GM19099 (cell line): Measurements from ENCODE around the gene GDPD5.

Experiments
- POLR2A ChIP-seq: IDR thresholded peaks from 3 replicates; pipeline ENCODE4 v1.6.1; 2011; ENCODE audit warnings: low read depth; ENCODE audit not compliant: insufficient read length; ENCODE audit errors: extremely low read depth

The GDPD5 gene

DNA sequence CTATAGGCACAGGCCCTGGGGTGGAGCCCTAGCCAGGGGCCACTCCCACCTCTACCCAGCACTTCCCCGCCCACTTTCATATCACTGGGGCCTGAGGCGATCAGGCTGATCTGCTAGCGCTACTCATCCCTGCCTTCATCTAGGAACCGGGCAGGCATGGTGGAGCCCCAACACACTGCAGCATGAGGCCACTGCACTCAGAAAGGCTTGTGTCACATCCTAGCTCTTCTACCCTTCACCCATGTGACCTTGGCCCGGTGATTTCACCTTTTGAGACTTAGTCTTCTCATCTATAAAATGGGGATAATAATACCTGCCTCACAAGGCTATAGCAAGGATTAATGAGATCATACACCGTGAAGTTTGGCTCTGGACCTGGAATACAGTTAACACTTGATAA lies 18.1 kb upstream of the GDPD5 start:
- no peak for TF ChIP-seq POLR2A

DNA sequence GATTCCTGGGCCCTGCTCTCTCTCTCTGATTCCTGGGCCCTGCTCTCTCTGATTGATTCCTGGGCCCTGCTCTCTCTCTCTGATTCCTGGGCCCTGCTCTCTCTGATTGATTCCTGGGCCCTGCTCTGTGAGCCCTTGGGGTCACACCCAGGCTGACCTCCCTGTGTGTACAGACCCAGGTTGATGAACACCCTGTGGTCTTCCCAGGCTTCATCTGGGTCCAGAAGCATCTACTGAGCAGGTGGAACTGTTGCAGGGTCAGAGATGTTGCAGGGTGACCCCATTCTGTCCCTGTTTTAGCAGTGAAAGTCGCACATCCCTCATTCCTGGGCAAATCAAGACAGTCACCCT lies 16.3 kb upstream of the GDPD5 start:
- TF ChIP-seq POLR2A = no peak

DNA sequence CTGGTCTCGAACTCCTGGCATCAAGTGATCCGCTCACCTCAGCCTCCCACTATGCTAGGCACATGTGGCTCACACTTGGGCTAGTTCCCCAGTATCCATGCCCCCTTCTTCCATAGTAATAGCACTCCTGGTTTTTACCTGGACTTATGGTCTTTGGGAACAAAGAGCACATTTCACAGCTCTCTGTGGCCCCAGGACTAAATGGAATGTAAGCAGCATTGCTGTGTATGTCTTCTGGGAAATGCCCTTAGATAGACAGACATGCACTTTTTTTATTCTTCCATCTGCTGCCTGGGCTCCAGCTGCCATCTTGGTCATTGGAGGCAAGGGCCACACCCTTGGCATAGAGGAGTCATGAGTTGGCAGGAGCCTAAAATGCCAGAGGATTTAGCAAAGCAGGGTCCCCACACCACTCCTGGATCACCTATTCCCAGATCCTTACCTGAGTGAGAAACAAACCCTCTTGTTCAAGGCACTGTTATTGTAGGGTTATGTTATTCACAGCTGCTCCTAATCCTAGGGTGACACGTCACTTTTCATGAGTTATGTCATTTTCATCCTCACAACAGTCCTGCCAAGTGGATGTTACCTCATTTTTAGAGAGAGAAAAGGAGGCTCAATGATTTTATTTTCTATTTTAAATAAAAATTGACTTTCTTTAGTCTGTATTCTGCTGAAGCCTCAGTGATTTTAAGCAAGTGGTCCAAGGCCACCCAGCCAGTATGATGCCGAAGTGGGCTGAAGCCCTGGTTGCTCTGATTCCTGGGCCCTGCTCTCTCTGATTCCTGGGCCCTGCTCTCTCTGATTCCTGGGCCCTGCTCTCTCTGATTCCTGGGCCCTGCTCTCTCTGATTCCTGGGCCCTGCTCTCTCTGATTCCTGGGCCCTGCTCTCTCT lies 15.7 kb upstream of the GDPD5 start:
- TF ChIP-seq POLR2A = no peak

DNA sequence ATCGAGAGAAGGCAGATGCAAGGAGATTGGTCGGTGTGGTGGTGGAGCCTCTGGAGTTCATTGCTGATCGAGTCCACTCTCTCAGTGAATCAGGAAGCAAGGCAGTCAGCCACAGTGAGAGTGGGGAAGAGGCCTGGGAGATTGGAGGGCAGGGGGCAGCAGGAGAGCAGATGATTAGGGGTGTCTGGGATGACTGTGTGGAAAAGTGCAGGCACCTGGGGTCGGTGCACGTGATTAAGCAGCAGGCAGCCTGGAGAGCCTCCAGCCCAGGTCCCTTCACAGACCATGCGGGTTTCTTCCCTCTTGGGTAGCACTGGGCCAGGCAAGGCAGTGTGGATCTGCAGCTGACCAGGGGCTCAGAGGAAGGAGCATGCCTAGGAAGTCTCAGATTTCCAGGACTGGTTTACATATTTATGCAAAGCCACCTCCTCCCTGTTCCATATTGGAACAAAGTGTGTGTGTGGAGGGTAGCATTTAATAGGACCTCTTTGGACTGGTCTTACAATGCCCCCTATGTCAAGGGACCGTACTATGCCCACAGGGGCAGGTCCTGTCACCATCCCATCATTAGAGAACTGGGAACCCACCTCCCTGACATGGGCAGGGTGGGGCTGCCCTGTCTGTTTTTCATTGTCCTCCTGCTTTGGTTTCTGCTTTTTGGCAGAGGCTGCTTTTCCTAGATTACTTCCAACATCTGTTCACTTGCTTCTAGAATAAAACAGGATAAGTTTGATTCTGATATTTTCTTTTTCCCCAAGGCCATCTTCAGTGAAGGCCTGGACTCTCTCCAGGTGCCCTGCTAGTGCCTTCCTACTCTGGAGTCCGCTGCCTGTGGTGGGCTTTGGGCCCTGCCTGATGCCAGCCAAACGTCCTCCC lies 14.0 kb upstream of the GDPD5 start:
- no peak for TF ChIP-seq POLR2A

DNA sequence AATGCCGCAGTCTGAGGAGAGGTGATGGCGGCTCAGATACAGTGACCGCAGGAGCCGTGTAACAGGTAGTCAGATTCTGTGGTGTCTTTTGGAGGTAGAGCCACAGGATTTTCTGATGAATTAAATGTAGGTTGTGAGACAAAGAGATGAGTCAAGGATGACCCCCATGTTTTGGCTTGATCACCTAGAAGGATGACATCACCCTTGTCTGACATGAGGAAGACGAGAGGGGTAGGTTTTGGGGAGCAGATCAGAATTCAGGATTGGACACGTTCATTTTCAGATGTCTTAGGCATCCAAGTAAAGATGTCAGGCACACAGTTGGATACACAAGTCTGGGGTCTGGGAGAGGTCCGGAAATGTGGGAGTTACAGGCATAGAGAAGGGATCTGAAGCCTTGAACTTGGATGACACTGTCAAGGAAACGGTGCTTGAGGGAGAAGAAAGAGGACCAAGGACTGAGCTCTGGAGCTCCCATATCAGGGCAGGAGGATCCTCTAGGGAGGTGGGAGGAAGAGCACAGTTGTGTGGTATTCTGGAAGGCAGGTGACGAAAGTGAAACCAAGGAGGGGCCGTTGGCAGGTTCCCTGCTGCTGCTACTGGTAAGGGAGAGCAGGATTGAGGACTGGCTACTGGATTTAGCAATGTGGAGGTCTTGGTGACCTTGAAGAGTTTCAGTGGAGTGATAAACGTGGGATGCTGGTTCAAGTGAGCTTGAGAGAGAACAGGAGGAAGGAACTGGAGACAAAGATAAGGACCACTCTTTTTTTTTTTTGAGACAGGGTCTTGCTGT lies 12.6 kb upstream of the GDPD5 start:
- no peak for TF ChIP-seq POLR2A

DNA sequence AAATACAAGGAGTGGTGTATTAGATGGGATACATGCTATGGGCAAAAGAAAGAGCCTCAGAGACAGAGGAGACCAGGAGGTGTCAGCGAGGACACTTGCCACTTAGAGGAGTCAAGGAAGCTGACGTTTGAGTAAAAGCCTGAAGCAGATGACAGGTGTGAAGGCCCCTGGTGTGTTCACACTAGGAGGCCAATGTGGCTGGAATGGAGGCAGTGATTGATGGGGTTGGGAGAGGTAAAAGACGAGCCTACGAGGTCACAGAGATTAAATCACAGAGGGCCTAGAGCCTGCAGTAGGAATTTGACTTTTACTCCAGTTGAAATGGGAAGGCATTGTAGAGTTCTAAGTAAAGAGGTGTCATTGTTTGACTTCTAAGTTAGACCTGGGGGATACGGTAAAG lies 12.0 kb upstream of the GDPD5 start:
- TF ChIP-seq POLR2A = no peak

DNA sequence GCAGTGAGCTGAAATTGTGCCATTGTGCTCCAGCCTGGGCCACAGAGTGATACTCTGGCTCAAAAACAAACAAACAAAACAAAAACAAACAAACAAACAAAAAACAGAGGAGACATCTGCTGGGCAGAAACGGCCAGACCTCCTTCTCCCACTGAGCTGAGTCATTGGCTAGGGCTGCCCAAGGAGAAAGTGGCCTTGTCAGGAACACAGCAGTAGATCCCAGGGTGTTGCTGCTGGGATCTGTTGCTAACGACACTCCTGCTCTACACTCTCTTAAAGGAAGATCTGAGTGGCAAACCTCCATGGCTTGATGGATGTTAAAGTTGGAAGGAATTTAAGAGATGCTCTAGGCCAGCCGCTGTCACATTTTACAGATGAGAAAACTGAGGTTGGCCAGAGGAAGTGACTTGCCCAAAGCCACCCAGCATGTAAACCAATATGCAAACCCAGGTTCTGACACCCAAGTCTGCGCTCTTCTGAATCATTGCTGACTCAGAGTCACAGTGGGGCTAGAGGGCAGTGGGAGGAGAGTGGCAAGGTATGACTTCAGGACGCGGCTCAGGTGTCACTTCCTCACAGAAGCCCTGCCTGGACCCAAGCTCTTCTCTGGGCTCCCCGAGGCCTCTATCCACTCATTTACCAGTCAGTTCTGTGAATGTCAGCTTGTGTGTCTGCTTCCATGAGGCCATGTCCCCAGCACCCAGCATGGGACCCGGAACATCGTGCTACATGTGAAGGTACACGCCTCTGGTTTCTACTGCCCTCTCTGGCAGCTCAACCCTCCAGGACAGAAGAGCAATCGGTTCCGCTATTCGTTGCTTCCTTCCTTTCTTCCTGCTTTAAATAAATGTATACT lies 11.3 kb upstream of the GDPD5 start:
- TF ChIP-seq POLR2A = peak; percentile 43

DNA sequence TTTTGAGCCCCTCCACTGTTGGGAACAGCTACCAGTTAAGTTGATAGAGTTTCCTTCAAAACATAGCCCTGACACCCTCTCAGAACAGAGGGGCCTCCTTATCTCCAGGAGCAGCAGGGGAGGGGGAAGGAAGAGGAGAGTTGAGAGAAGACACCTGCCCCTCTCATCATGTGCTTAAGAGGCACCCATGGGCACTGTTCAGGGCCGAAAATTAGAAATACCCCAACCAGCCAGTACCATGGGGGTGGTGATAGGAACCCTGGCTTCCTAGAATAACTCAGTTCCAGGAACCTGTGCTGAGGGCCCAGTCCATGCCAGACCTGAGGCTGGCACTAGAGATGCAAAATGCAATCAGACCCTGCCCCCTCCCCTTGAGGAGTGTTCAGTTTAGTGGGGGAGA lies 9.3 kb upstream of the GDPD5 start:
- TF ChIP-seq POLR2A = no peak

DNA sequence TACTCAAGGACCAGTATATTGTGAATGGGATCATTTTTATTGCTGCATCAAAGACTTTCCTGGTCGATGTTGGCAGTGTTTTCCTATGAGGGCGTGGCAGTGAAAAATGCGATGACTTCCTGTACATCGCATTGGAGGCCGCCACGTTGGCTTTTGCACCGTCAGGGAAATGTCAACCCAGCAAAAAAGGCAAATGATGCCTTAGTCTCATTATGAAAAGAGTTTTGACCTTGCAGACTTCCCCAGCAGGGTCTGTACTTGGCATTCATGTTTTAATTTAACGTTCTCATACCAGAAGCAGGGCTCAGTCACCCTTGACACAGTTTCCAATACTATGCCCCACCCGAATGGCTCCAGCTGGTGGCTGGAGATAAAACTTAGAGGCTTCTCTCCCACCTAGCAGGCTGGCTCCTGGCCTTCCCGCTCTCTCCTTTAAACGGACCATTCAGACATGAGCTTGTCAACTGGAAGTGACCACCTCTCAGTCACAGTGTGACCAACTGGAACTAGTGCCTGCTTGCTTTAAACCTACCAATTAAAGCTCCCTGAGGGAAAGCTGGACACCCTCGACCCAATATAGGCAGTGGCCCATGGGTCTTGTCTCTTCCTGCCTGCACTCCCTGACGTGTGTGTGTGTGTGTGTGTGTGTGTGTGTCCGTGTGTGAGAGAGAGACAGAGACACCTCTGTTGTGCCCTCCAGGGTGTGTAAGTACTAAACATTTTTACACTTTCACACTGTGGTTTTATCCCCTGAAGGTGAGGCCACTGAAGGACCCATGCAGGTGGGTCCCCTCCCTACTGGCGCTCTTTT lies 8.7 kb upstream of the GDPD5 start:
- no peak for TF ChIP-seq POLR2A

DNA sequence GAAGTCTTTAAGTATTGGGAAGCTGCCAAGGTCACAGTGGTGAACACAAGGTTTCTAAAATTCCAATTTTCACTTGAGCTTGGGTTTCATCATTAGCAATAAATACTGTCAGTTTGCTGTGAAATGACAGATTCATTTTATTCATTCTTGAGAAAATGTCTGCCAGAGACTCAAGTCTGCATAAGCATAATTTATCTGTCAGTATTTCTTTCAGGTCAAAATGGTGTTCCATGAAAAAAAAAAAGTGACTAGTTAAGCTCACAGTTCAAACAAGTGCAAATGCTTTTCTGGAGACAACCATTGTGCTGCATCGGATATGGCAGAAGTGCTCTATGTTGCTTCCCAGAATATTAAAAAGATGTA lies 8.1 kb upstream of the GDPD5 start:
- TF ChIP-seq POLR2A = no peak

DNA sequence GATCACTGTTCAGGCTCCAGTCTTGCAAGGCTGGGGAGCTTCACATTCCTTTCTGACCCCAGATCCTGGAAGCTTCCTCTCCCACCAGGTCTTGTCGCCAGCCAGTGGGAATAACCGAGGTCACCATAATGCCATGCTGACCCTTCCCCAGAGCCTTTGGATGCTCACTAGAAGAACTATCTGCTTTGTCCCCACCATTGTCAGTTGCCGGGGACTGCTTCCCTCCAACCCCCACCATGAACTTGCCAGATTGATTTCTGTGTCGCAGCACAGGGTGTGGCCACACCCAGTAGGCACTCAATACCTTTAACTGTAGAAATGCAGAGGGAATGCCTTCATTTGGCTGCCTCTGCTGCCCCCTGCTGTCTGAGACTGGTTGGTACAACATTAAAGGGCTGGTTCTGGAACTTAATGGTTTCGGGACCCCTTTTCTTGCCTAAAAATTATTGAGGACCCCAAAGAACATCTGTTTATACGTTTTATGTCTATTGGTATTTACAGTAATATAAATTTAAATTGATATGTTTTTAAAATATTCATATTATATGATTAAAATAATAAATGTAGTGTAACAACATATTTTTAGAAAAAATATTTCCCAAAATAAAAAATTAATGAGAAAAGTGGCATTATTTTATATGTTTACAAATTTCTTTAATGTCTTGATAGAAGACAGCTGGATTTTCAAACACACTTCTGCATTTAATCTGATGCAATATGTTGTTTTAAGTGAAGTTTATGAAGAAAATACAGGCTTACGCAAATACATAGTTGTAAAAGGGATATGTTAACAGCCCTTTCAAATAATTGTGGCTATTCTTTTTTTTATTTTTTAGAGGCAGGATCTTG lies 6.7 kb upstream of the GDPD5 start:
- TF ChIP-seq POLR2A = no peak

DNA sequence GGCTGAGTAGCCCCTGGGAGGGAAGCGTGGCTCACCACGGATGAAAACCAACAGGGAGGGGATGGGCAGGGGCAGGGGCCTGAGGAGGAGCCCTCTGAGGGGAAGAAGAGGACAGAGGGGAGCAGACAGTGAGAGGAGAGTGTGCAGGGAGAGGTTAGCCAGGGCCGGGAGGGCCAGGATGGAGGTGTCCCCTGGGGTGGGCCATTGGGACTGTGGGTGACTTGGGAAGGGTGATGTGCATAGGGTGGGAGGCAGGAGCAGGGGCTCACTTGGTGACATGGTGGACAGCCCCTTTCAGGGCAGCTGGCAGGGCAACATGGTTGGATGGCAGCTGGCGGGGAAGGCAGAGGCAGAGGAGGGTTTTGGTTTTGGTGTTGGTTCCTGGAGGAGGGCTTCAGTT lies 5.6 kb upstream of the GDPD5 start:
- no peak for TF ChIP-seq POLR2A

DNA sequence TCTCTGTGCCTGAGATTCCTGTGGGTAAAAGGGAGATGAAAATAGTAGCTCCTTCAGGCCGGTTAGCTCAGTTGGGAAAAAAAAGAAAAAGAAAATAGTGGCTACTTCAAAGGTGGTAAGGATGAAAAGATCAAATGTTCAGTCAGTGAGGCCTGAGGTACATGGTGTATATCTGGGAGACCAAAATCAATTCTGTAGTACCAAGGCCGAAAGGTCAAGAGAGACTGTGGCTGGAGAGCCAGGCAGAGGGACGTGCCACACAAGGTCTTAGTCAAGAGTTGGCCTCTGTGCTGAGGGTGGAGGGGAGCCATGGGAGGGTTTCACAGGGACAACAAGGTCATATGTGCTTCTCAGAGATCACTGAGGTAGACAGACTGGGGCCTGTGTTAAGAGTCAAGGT lies 4.8 kb upstream of the GDPD5 start:
- no peak for TF ChIP-seq POLR2A
